ENCODE results near the gene C20orf204.

C20orf204 gene

DNA sequence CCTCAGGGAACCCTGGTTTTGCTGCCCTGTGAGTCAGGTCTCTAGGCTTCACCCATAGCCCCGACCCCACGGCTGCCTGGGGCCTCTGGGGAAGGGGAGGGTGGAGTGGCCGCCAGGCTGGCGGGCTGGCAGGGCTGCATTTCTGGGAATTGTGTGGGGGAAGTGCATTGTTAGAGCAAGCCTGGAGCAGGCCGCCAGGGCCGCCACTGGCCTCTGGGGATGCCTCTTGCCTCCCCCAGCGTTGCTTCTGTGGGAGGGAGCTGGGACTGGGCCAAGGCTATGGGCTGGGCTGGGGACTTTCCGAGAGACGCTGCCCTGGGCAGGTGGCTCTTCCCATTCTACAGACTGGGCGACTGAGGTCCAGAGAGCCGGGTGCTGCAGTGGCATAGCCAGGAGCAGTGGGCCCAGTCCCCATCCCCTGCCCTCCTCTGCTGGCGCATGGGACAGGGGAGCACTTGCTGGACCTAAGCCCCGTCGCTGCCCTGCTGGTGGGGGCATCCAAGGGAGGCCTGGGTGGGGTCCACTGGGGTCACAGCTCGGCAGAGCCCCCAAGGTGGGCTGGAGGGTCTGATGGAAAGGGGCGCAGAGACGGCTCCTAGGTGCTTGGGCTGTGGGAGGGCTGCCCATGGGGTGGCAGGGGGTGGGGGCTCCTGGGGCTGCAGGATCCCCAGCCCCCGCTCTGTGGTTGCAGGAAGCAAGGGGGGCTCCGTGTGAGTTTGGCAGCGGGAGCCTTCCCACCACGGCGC is 20.1 kb downstream of the C20orf204 start:
- H3K36me3 ChIP-seq (ENCODE audit: control insufficient read depth in 5 of 5, insufficient read depth in 5 of 5, low read length in 5 of 5): peaks cover 0 to 2% (median 0%) of the 10 kb centered on the region in 5 donors
- H3K27ac ChIP-seq (ENCODE audit: low read depth, low read length): peak overlapping the region; percentile 84
- H3K4me3 ChIP-seq (ENCODE audit: low read depth in 1 of 5, low read length in 5 of 5): peak overlapping the region in 2 of 5 donors; percentile 24 to 55
- peaks cover 33 to 56% (median 39%) of the 10 kb centered on the region in 5 donors for H3K27me3 ChIP-seq (ENCODE audit: control insufficient read depth in 5 of 5, insufficient read depth in 4 of 5, low read length in 5 of 5)
- H3K9ac ChIP-seq (ENCODE audit: low read length in 5 of 5): peak overlapping the region in 3 of 5 donors; percentile 14 to 28 (median 26)
- H3K9me3 ChIP-seq (ENCODE audit: control insufficient read depth in 5 of 5, low read length in 5 of 5): no peaks in the 10 kb centered on the region
- H3K4me1 ChIP-seq (ENCODE audit: control insufficient read depth in 5 of 5, insufficient read depth in 5 of 5, low read length in 5 of 5): peaks cover 0 to 70% (median 30%) of the 10 kb centered on the region in 5 donors

DNA sequence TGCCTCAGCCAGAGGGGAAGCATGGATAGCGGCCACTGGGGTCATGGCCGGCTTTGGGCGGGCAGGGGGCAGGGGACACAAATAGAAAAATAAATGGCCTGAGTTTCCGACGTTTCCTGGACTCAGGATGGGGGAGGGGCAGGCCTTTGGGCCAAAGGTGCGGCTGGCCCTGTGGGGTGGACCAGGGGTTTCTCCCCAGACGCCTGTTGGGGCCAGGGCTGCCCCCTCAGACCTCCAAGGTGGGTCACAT is 20.6 kb downstream of the C20orf204 start:
- no peaks in the 10 kb centered on the region for H3K9me3 ChIP-seq (ENCODE audit: control insufficient read depth in 5 of 5, low read length in 5 of 5)
- peaks cover 0 to 2% (median 0%) of the 10 kb centered on the region in 5 donors for H3K36me3 ChIP-seq (ENCODE audit: control insufficient read depth in 5 of 5, insufficient read depth in 5 of 5, low read length in 5 of 5)
- peak overlapping the region in 3 of 5 donors; percentile 18 to 55 (median 42) for H3K4me3 ChIP-seq (ENCODE audit: low read depth in 1 of 5, low read length in 5 of 5)
- H3K9ac ChIP-seq (ENCODE audit: low read length in 5 of 5): peak overlapping the region in 2 of 5 donors; percentile 14 to 67
- H3K4me1 ChIP-seq (ENCODE audit: control insufficient read depth in 5 of 5, insufficient read depth in 5 of 5, low read length in 5 of 5): peaks cover 0 to 67% (median 30%) of the 10 kb centered on the region in 5 donors
- peaks cover 28 to 51% (median 36%) of the 10 kb centered on the region in 5 donors for H3K27me3 ChIP-seq (ENCODE audit: control insufficient read depth in 5 of 5, insufficient read depth in 4 of 5, low read length in 5 of 5)
- peak overlapping the region; percentile 84 for H3K27ac ChIP-seq (ENCODE audit: low read depth, low read length)

DNA sequence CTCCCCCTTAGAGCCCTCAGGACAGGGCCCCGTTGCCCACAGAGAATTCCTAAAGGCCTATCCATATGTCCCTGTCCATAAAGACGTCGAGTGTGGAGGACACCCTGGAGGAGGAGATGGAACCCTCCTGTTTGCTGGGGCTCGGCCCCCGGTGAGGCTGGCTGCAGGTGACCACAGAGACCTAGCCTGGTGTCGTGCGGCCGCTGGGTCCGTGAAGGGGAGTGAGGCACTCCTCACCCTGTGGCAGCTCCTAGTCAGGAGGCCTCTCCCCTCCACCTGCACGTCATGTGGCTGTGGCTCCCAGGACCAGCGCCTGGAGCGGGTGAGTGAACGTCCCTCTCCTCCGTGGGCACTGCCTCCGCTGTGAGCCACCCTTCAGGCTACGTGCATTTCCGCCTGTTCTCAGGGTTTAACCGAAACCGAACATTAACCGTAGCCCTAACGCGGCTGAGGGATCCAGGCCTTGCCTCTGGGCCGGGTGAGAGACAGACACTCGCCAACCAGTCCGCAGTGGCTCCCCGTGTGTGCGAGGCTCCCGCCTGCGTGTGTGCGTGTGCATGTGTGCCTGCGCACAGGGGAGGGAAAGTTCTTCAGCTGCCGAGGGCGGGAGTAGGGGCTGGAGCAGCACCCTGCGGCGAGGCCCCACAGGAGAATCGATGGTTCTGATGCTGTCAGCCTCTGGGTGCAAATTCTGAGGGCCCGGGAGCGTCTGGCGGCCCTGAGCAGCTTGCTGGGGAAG is 21.1 kb downstream of the C20orf204 start:
- peaks cover 0 to 2% (median 0%) of the 10 kb centered on the region in 5 donors for H3K36me3 ChIP-seq (ENCODE audit: control insufficient read depth in 5 of 5, insufficient read depth in 5 of 5, low read length in 5 of 5)
- peak overlapping the region in 3 of 5 donors; percentile 47 to 67 (median 53) for H3K9ac ChIP-seq (ENCODE audit: low read length in 5 of 5)
- peaks cover 23 to 46% (median 33%) of the 10 kb centered on the region in 5 donors for H3K27me3 ChIP-seq (ENCODE audit: control insufficient read depth in 5 of 5, insufficient read depth in 4 of 5, low read length in 5 of 5)
- peaks cover 0 to 63% (median 29%) of the 10 kb centered on the region in 5 donors for H3K4me1 ChIP-seq (ENCODE audit: control insufficient read depth in 5 of 5, insufficient read depth in 5 of 5, low read length in 5 of 5)
- peak overlapping the region; percentile 84 for H3K27ac ChIP-seq (ENCODE audit: low read depth, low read length)
- H3K4me3 ChIP-seq (ENCODE audit: low read depth in 1 of 5, low read length in 5 of 5): peak overlapping the region in 3 of 5 donors; percentile 18 to 55 (median 42)
- no peaks in the 10 kb centered on the region for H3K9me3 ChIP-seq (ENCODE audit: control insufficient read depth in 5 of 5, low read length in 5 of 5)

DNA sequence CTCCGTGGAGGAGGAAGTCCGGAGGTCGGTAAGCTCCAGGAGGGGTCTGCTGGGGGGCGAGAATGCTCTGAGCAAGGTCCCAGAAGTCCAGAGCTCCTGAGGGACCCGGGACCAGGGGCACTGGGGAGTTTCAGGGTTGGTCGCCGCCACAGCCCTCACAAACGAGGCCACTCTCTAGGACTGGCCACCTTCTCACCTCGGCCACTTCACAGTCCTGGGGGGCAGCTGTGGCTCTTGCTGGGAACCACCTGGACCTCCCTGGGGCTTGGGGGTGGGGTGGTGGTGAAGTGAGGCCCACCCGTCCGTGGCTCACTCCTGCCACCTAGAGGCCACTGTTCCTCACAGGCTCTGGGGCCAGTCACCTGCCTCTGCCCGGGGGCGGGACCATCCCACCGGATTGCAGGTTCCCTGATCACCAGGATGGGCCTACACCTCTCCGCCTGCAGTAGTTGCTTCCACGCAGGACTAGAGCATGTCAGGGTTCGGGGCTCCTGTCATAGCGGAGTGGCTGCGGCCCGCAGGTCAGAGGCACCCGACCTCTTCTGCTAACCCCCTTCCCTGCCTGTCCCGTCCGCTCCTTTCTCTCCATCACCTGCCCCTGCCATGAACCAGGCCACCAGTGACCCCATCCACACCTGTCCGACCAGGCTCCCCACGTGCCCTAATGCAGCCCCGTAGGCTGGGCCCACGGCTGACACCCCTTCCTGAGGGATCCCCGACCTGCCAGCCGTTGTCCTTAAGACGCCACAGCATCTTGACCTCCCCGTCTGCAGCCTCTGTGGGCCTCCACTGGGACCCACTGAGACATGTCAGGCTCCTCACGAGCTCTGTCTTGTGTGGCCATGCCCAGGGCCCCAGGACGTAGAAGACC is 21.9 kb downstream of the C20orf204 start:
- H3K27ac ChIP-seq (ENCODE audit: low read depth, low read length): peak overlapping the region; percentile 84
- peak overlapping the region in 3 of 5 donors; percentile 18 to 55 (median 42) for H3K4me3 ChIP-seq (ENCODE audit: low read depth in 1 of 5, low read length in 5 of 5)
- H3K9ac ChIP-seq (ENCODE audit: low read length in 5 of 5): peak overlapping the region in 3 of 5 donors; percentile 47 to 67 (median 53)
- peaks cover 21 to 38% (median 33%) of the 10 kb centered on the region in 5 donors for H3K27me3 ChIP-seq (ENCODE audit: control insufficient read depth in 5 of 5, insufficient read depth in 4 of 5, low read length in 5 of 5)
- peaks cover 2 to 62% (median 34%) of the 10 kb centered on the region in 5 donors for H3K4me1 ChIP-seq (ENCODE audit: control insufficient read depth in 5 of 5, insufficient read depth in 5 of 5, low read length in 5 of 5)
- no peaks in the 10 kb centered on the region for H3K9me3 ChIP-seq (ENCODE audit: control insufficient read depth in 5 of 5, low read length in 5 of 5)
- H3K36me3 ChIP-seq (ENCODE audit: control insufficient read depth in 5 of 5, insufficient read depth in 5 of 5, low read length in 5 of 5): peaks cover 0 to 2% (median 0%) of the 10 kb centered on the region in 5 donors

DNA sequence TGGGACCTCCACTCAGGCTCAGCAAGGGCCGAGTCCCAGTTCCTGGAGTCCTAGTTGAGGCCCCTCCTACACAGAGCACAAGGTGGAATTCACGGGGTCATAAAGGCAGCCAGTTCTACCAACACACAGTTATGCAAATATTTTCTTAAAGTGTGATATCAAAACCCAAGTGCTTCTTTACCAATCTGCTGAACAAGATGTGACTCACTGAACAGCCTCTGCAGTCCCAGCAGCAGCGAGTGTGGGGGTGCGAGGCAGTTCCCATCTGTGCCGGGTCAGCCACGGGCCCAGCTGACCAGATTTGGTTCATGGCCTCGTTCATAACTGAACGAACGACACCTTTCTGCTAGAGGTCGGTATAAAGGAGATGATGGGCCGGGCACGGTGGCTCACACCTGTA is 22.6 kb downstream of the C20orf204 start:
- Histone ChIP-seq H3K27me3 (ENCODE audit: control insufficient read depth in 5 of 5, insufficient read depth in 4 of 5, low read length in 5 of 5) (peaks cover 17 to 32% (median 27%) of the 10 kb centered on the region in 5 donors), H3K9me3 (ENCODE audit: control insufficient read depth in 5 of 5, low read length in 5 of 5) (no peaks in the 10 kb centered on the region), H3K36me3 (ENCODE audit: control insufficient read depth in 5 of 5, insufficient read depth in 5 of 5, low read length in 5 of 5) (peaks cover 0 to 2% (median 0%) of the 10 kb centered on the region in 5 donors), H3K27ac (ENCODE audit: low read depth, low read length) (no peak overlapping the region), H3K9ac (ENCODE audit: low read length in 5 of 5) (no peak overlapping the region), H3K4me3 (ENCODE audit: low read depth in 1 of 5, low read length in 5 of 5) (no peak overlapping the region), H3K4me1 (ENCODE audit: control insufficient read depth in 5 of 5, insufficient read depth in 5 of 5, low read length in 5 of 5) (peaks cover 2 to 59% (median 35%) of the 10 kb centered on the region in 5 donors)

DNA sequence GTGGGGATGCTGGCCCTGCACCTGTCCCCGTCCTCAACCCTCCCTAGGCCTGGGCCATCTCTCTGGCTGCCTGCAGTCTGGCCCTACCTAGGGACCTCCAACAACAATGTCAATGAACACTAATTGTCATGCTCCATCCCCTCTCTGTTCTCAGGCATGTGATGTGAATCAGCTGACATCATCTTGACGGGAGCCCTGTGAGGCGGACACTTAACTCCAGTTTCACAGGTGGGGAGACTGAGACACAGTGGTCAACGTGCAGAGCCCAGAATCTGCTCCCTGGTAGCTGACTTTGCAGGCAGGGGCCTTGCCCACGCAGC is 26.3 kb downstream of the C20orf204 start:
- peak overlapping the region in 4 of 5 donors; percentile 54 to 85 (median 80) for H3K4me3 ChIP-seq (ENCODE audit: low read depth in 1 of 5, low read length in 5 of 5)
- H3K27ac ChIP-seq (ENCODE audit: low read depth, low read length): peak overlapping the region; percentile 70
- peaks cover under 1 to 15% (median 4%) of the 10 kb centered on the region in 5 donors for H3K27me3 ChIP-seq (ENCODE audit: control insufficient read depth in 5 of 5, insufficient read depth in 4 of 5, low read length in 5 of 5)
- peaks cover 2 to 48% (median 33%) of the 10 kb centered on the region in 5 donors for H3K4me1 ChIP-seq (ENCODE audit: control insufficient read depth in 5 of 5, insufficient read depth in 5 of 5, low read length in 5 of 5)
- H3K36me3 ChIP-seq (ENCODE audit: control insufficient read depth in 5 of 5, insufficient read depth in 5 of 5, low read length in 5 of 5): peaks cover 0 to 2% (median 0%) of the 10 kb centered on the region in 5 donors
- H3K9ac ChIP-seq (ENCODE audit: low read length in 5 of 5): peak overlapping the region in 4 of 5 donors; percentile 48 to 91 (median 70)
- H3K9me3 ChIP-seq (ENCODE audit: control insufficient read depth in 5 of 5, low read length in 5 of 5): no peaks in the 10 kb centered on the region

DNA sequence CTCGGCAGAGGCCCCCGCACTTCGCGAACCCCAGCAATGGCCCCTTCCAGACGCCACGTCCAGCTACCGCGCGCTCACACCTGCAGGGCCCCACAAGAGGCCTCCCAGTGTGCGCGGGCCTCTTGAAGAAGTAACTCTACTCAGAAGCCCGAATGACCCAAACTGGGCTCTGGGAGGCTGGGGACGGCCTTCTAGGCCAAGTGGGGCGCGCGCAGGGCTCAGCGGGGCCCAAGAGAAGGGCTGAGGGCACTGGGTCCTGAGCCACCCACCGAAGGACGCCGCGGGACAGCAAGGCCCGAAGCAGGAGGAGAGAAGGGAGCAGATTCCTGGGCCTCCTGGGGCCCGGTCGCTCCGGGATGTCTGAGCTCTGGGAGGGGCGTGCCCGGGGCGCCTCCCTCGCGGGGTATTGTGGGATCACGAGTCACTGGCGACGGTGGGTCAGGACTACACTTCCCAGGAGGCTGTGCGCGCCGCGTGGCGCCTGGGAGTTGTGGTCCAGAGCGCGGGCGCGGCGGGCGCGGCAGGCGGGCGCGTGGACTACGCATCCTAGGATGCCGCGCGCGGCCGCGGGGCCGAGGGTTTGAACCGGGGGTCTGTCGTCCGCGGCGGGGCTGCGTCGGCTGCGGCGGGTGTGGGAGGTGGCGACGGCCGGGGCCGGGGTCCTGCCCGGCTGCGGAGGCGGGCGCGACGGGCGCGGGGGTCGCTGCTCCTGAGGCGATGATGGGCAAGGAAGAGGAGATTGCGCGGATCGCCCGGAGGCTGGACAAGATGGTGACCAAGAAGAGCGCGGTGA is 26.8 kb downstream of the C20orf204 start, which contains the start of gene TCEA2:
TSS of gene TCEA2 (plus strand) at position 603 of the 793 bp plus-strand sequence. CDS start at position 718, 115 bp downstream.
- Histone ChIP-seq H3K9ac (ENCODE audit: low read length in 5 of 5) (peak within 1 kb of the TSS in 4 of 5 donors; percentile 76 to 91 (median 79)), H3K27me3 (ENCODE audit: control insufficient read depth in 5 of 5, insufficient read depth in 4 of 5, low read length in 5 of 5) (peaks cover 0 to 10% (median under 1%) of the 10 kb centered on the region in 5 donors), H3K4me1 (ENCODE audit: control insufficient read depth in 5 of 5, insufficient read depth in 5 of 5, low read length in 5 of 5) (peaks cover 2 to 43% (median 28%) of the 10 kb centered on the region in 5 donors), H3K27ac (ENCODE audit: low read depth, low read length) (peak within 1 kb of the TSS; percentile 70), H3K36me3 (ENCODE audit: control insufficient read depth in 5 of 5, insufficient read depth in 5 of 5, low read length in 5 of 5) (peaks cover 0 to 2% (median 0%) of the 10 kb centered on the region in 5 donors), H3K4me3 (ENCODE audit: low read depth in 1 of 5, low read length in 5 of 5) (peak within 1 kb of the TSS; percentile 58 to 85 (median 76)), H3K9me3 (ENCODE audit: control insufficient read depth in 5 of 5, low read length in 5 of 5) (no peaks in the 10 kb centered on the region)

DNA sequence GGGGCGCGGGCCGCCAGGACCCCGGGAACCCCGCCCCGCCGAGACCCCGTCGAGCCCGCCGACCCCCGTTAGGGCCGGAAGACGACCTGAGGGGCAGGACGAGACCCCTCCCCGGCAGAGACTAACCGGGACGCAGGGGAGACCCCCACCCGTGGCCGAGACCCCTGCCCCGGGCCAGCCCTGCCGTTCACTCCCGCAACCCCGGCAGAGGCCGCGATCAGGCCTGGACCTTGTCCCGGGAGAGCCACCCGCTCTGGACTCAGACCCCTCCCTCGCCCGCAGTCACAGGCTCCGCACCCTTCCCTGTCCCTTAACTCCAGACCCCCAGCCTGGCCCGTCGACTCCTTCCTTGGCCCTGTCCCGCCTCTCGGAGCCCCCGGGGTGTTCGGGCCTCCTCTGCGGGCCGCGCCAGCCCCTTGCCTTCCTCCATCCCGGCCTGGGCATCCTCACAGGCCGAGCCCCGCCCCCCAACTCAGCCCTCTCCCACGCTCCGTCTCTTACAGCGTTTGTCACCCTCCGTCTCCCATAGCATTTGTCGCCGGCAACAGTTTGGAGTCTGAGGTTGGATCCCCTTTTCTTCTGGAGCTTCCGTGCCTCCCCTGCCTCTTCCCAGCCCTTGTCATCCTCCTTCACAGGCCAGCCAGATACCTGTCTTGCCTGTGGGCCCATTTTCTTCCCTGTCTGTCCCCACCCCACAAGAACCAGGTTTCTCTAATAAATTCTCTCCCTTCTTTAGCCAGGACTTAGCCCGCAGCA is 27.6 kb downstream of the C20orf204 start:
- H3K4me3 ChIP-seq (ENCODE audit: low read depth in 1 of 5, low read length in 5 of 5): peak overlapping the region; percentile 58 to 85 (median 76)
- peak overlapping the region; percentile 30 for H3K27ac ChIP-seq (ENCODE audit: low read depth, low read length)
- peaks cover 2 to 38% (median 23%) of the 10 kb centered on the region in 5 donors for H3K4me1 ChIP-seq (ENCODE audit: control insufficient read depth in 5 of 5, insufficient read depth in 5 of 5, low read length in 5 of 5)
- peak overlapping the region in 4 of 5 donors; percentile 53 to 79 (median 76) for H3K9ac ChIP-seq (ENCODE audit: low read length in 5 of 5)
- H3K9me3 ChIP-seq (ENCODE audit: control insufficient read depth in 5 of 5, low read length in 5 of 5): no peaks in the 10 kb centered on the region
- H3K36me3 ChIP-seq (ENCODE audit: control insufficient read depth in 5 of 5, insufficient read depth in 5 of 5, low read length in 5 of 5): peaks cover 0 to 2% (median 0%) of the 10 kb centered on the region in 5 donors
- H3K27me3 ChIP-seq (ENCODE audit: control insufficient read depth in 5 of 5, insufficient read depth in 4 of 5, low read length in 5 of 5): peaks cover 0 to 6% (median 0%) of the 10 kb centered on the region in 5 donors
